ENCODE measurements around the gene MRGPRF. TPM values are rescaled to one million over a fixed set of nuclear protein-coding genes. Genes with fewer than 3 reads are reported as not detected.

MRGPRF gene
- total and polyA plus RNA-seq, 2 of the 8 experiments (the other 6 are each of a cell fraction or from before 2014, with no cell fraction given): 7.5 to 11.0 TPM

DNA sequence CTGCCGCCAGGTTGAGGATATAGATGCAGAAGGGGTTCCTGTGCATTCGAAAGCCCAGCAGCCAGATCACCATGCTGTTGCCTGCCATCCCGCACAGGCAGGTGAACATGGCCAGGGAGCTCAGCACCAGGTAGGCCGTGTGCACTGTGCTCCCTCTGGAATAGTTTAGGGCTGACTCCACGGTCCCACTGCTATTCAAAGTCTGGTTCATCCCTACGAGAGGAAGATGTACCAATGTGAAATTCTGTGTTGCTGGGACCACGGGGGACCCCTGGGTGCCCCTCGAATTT is 32.3 kb downstream of the MRGPRF start, which contains the start of gene MRGPRD:
Gene MRGPRD (minus strand): TSS at position 211 of the 290 bp plus-strand sequence. CDS start 0 bp downstream, at position 211.
- no peak for FAIRE-seq
- CTCF ChIA-PET (ENCODE audit: partially characterized antibody): interaction anchor here (0.7 to 1.9 kb wide), 3 partner anchors 20 to 25 kb away, joined by 3 to 6 read pairs (median 3); no protein-coding TSS in a partner anchor
- TF ChIP-seq JUN (IDR thresholded peaks at IDR 0.05; ENCODE audit: low read depth, low read length): no peak
- TF ChIP-seq BCL11A (IDR thresholded peaks at IDR 0.05; ENCODE audit: low read depth in 2 of 2, low read length in 2 of 2): no peak
- TF ChIP-seq POU5F1 (IDR thresholded peaks at IDR 0.05; ENCODE audit: low read depth, low read length): no peak
- no peak for TF ChIP-seq YY1 (IDR thresholded peaks at IDR 0.05; ENCODE audit: low read depth, low read length)
- no peak for TF ChIP-seq CHD1 (IDR thresholded peaks at IDR 0.05; ENCODE audit: low read depth, low read length)
- TF ChIP-seq POLR2AphosphoS5 (IDR thresholded peaks at IDR 0.05; ENCODE audit: low read depth, low read length): no peak
- TF ChIP-seq CEBPB (IDR thresholded peaks at IDR 0.05; ENCODE audit: low read depth, low read length): no peak
- TF ChIP-seq, protein P1, sequence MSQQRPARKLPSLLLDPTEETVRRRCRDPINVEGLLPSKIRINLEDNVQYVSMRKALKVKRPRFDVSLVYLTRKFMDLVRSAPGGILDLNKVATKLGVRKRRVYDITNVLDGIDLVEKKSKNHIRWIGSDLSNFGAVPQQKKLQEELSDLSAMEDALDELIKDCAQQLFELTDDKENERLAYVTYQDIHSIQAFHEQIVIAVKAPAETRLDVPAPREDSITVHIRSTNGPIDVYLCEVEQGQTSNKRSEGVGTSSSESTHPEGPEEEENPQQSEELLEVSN (IDR thresholded peaks at IDR 0.05): no peak
- no peak for TF ChIP-seq NANOG (IDR thresholded peaks at IDR 0.05; ENCODE audit: insufficient read depth, low read depth, low read length, poor library complexity, severe bottlenecking)
- TF ChIP-seq SRF (IDR thresholded peaks at IDR 0.05; ENCODE audit: low read depth, low read length): no peak
- no peak for TF ChIP-seq CREB1 (IDR thresholded peaks at IDR 0.05)
- TF ChIP-seq RAD21 (IDR thresholded peaks at IDR 0.05 in 1 of 2, conservative IDR thresholded peaks at IDR 0.05 in 1 of 2; ENCODE audit: low read depth in 2 of 2, low read length in 2 of 2): no peak
- TF ChIP-seq RFX5 (IDR thresholded peaks at IDR 0.05; ENCODE audit: borderline replicate concordance, low read depth, low read length): no peak
- no peak for TF ChIP-seq SP2 (IDR thresholded peaks at IDR 0.05; ENCODE audit: low read length)
- no peak for TF ChIP-seq FOSL1 (IDR thresholded peaks at IDR 0.05; ENCODE audit: insufficient read depth, low read depth, low read length)

More for the DNA sequence above, 32.3 kb downstream of the MRGPRF start, which contains the start of gene MRGPRD:
- Histone ChIP-seq H3K4me1 (replicated peaks in 1 of 4; ENCODE audit: control insufficient read depth in 3 of 4, insufficient read depth in 4 of 4, low read length in 3 of 4) (peaks cover 0 to 3% (median 1%) of the 10 kb centered on the region in 4 experiments; a peak in 1 of 7 replicates), H4K20me1 (replicated peaks in 1 of 2; ENCODE audit: control insufficient read depth in 1 of 2, insufficient read depth in 2 of 2, low read length in 2 of 2) (no peaks in the 10 kb centered on the region), H2BK120ac (replicated peaks; ENCODE audit: low read depth, low read length) (no peak within 1 kb of the TSS), H3K4ac (replicated peaks; ENCODE audit: insufficient read length, low read depth, low read length) (no peak within 1 kb of the TSS), H2BK15ac (ENCODE audit: low read length) (no peak within 1 kb of the TSS; the same call in 1 of the 2 replicates), H4K5ac (ENCODE audit: insufficient read length, low read depth, low read length) (no peak within 1 kb of the TSS), H3K18ac (ENCODE audit: extremely low read depth, low read length) (no peak within 1 kb of the TSS), H3K56ac (replicated peaks; ENCODE audit: insufficient read length, low read depth, low read length) (no peak within 1 kb of the TSS), H3K4me3 (ENCODE audit: extremely low read depth in 1 of 4, insufficient read depth in 2 of 4, low read depth in 3 of 4, low read length in 4 of 4) (no peak within 1 kb of the TSS), H4K91ac (replicated peaks; ENCODE audit: insufficient read length, low read length) (no peak within 1 kb of the TSS), H3K23me2 (ENCODE audit: low read depth, low read length) (no peaks in the 10 kb centered on the region), H3K36me3 (ENCODE audit: control insufficient read depth in 2 of 4, insufficient read depth in 4 of 4, low read length in 3 of 4) (no peaks in the 10 kb centered on the region), H3K79me2 (ENCODE audit: control insufficient read depth in 1 of 2, insufficient read depth in 2 of 2, low read length in 2 of 2) (no peaks in the 10 kb centered on the region), H2AK5ac (ENCODE audit: low read depth, low read length) (no peak within 1 kb of the TSS), H2BK20ac (ENCODE audit: low read length) (no peak within 1 kb of the TSS), H4K8ac (ENCODE audit: extremely low read depth, insufficient read depth, low read length) (peak within 1 kb of the TSS; percentile 17; the same call in 1 of the 2 replicates), H3K9ac (replicated peaks in 1 of 4; ENCODE audit: extremely low read depth in 1 of 4, low read depth in 3 of 4, low read length in 3 of 4) (no peak within 1 kb of the TSS), H3K79me1 (ENCODE audit: low read depth, low read length) (no peaks in the 10 kb centered on the region), H3K27ac (ENCODE audit: low read depth, low read length) (no peak within 1 kb of the TSS), H2BK12ac (ENCODE audit: low read depth, low read length) (no peak within 1 kb of the TSS; the same call in 1 of the 2 replicates), H2AFZ (ENCODE audit: low read length) (no peak within 1 kb of the TSS), H3K23ac (ENCODE audit: insufficient read length) (no peak within 1 kb of the TSS), H2BK5ac (ENCODE audit: low read depth, low read length) (peak within 1 kb of the TSS; percentile 10; the same call in 1 of the 2 replicates), H3K9me3 (ENCODE audit: insufficient read depth in 2 of 2, low read depth in 1 of 2, low read length in 1 of 2) (peaks cover 0 to 4% of the 10 kb centered on the region in 2 experiments; a peak in 1 of 4 replicates), H3K27me3 (replicated peaks in 1 of 4; ENCODE audit: control insufficient read depth in 3 of 4, extremely low read depth in 1 of 4, insufficient read depth in 3 of 4, low read length in 3 of 4) (no peaks in the 10 kb centered on the region; a peak in 2 of 7 replicates), H3K4me2 (ENCODE audit: insufficient read depth in 1 of 2, low read depth in 2 of 2, low read length in 2 of 2) (no peak within 1 kb of the TSS), H3K14ac (ENCODE audit: insufficient read length) (no peak within 1 kb of the TSS)
- no peak for DNase-seq (ENCODE audit: low read depth in 1 of 2, low spot score in 2 of 2)
- 85% methylated on average over 8 of the region's 8 CpGs; no CpG with 5 or more reads in 1 of the 2 experiments for WGBS, 2 experiments (ENCODE audit: extremely low coverage in 1 of 2, insufficient coverage in 1 of 2, insufficient read length in 1 of 2, insufficient replicate concordance in 2 of 2, low coverage in 1 of 2, low lambda C conversion rate in 2 of 2, missing lambda C conversion rate in 1 of 2)
- POLR2A ChIA-PET (ENCODE audit: partially characterized antibody): interaction anchor here (1.4 kb wide), 1 partner anchor 14 kb away, joined by 3 read pairs; no protein-coding TSS in a partner anchor

Data from H1 (cell line).